ENCODE data around the gene BCAT1. TPM values are rescaled to one million over a fixed set of nuclear protein-coding genes. Genes with fewer than 3 reads are reported as not detected.
"Not testable (repeated sequence)": the region's sequence is repeated elsewhere in the genome, so short reads cannot be mapped to it uniquely, and the experiment has no call there.

Gene BCAT1
- total RNA-seq, 1 experiment from 2014 or later: 5.8 TPM

DNA sequence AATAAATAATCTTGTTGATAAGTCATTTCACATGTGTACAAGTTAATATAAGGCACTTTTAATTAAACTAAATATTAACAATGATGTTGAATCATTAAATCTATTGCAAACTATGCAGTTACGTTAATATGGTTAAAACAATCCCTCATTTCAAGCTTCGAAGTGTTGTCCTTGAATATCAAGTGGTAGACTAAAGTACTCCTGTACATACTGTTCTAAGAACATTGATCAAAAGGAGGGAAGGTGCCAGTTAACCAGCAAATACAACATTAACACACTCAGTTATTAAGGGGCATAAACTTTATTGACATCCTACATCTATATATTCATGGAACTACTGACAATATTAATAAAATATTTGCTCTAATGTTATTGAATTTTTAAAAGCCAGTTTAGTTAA, 8.7 kb downstream of the BCAT1 start:
- BruUV-seq (replicated peaks): no TSS peak
- Histone ChIP-seq H3K27ac (ENCODE audit: low read length) (no peak overlapping the region), H3K27me3 (ENCODE audit: control insufficient read depth, insufficient read depth, low read length) (no peaks in the 10 kb centered on the region; the same call in 1 of the 2 replicates), H3K4me3 (ENCODE audit: low read depth in 2 of 2, low read length in 2 of 2) (no peak overlapping the region), H3K4me1 (ENCODE audit: control insufficient read depth, insufficient read depth, low read length) (no peaks in the 10 kb centered on the region), H3K9me3 (ENCODE audit: control insufficient read depth, insufficient read depth, low read depth, low read length) (no peaks in the 10 kb centered on the region), H3K36me3 (ENCODE audit: control insufficient read depth, insufficient read depth, low read length) (no peaks in the 10 kb centered on the region)
- ChIA-PET POLR2A (no interaction called here), CTCF (no interaction called here)
- TF ChIP-seq, protein P1, sequence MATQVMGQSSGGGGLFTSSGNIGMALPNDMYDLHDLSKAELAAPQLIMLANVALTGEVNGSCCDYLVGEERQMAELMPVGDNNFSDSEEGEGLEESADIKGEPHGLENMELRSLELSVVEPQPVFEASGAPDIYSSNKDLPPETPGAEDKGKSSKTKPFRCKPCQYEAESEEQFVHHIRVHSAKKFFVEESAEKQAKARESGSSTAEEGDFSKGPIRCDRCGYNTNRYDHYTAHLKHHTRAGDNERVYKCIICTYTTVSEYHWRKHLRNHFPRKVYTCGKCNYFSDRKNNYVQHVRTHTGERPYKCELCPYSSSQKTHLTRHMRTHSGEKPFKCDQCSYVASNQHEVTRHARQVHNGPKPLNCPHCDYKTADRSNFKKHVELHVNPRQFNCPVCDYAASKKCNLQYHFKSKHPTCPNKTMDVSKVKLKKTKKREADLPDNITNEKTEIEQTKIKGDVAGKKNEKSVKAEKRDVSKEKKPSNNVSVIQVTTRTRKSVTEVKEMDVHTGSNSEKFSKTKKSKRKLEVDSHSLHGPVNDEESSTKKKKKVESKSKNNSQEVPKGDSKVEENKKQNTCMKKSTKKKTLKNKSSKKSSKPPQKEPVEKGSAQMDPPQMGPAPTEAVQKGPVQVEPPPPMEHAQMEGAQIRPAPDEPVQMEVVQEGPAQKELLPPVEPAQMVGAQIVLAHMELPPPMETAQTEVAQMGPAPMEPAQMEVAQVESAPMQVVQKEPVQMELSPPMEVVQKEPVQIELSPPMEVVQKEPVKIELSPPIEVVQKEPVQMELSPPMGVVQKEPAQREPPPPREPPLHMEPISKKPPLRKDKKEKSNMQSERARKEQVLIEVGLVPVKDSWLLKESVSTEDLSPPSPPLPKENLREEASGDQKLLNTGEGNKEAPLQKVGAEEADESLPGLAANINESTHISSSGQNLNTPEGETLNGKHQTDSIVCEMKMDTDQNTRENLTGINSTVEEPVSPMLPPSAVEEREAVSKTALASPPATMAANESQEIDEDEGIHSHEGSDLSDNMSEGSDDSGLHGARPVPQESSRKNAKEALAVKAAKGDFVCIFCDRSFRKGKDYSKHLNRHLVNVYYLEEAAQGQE (IDR thresholded peaks at IDR 0.05; ENCODE audit: insufficient read depth in 1 of 2, low read depth in 2 of 2, low read length in 1 of 2): no peak
- TF ChIP-seq TCF7L2 (IDR thresholded peaks at IDR 0.05; ENCODE audit: low read depth, low read length) (no peak), POLR2AphosphoS5 (IDR thresholded peaks at IDR 0.05; ENCODE audit: low read depth, low read length) (no peak), SIN3A (IDR thresholded peaks at IDR 0.05; ENCODE audit: borderline replicate concordance, insufficient read depth, low read depth, low read length) (no peak)
- TF ChIP-seq, protein P2, sequence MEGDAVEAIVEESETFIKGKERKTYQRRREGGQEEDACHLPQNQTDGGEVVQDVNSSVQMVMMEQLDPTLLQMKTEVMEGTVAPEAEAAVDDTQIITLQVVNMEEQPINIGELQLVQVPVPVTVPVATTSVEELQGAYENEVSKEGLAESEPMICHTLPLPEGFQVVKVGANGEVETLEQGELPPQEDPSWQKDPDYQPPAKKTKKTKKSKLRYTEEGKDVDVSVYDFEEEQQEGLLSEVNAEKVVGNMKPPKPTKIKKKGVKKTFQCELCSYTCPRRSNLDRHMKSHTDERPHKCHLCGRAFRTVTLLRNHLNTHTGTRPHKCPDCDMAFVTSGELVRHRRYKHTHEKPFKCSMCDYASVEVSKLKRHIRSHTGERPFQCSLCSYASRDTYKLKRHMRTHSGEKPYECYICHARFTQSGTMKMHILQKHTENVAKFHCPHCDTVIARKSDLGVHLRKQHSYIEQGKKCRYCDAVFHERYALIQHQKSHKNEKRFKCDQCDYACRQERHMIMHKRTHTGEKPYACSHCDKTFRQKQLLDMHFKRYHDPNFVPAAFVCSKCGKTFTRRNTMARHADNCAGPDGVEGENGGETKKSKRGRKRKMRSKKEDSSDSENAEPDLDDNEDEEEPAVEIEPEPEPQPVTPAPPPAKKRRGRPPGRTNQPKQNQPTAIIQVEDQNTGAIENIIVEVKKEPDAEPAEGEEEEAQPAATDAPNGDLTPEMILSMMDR (IDR thresholded peaks at IDR 0.05): no peak
- DNase-seq (ENCODE audit: low read depth, low spot score): no peak
- ATAC-seq: no peak
- in situ Hi-C loops (cut with HindIII; ENCODE audit: low pct_unique_long_range_greater_than_20kb, low sequenced_read_pairs) (no loop called here), intact Hi-C loops (cut with micrococcal nuclease; ENCODE audit: unreplicated experiment) (no loop called here)

DNA sequence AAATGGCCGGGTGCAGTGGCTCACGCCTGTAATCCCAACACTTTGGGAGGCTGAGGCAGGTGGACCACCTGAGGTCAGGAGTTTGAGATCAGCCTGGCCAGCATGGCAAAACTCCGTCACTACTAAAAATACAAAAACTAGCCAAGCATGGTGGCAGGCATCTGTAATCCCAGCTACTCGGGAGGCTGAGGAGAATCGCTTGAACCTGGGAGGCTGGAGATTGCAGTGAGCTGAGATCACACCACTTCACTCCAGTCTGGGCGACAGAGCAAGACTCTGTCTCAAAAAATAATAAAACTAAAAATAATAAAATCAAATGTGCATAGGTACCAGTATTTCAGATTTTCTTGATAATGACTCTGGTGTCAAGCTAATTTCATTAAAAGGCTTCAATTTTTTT, 9.3 kb downstream of the BCAT1 start:
- POLR2A ChIA-PET; BruUV-seq (replicated peaks); H3K36me3 ChIP-seq (ENCODE audit: control insufficient read depth, insufficient read depth, low read length): not testable (repeated sequence)

DNA sequence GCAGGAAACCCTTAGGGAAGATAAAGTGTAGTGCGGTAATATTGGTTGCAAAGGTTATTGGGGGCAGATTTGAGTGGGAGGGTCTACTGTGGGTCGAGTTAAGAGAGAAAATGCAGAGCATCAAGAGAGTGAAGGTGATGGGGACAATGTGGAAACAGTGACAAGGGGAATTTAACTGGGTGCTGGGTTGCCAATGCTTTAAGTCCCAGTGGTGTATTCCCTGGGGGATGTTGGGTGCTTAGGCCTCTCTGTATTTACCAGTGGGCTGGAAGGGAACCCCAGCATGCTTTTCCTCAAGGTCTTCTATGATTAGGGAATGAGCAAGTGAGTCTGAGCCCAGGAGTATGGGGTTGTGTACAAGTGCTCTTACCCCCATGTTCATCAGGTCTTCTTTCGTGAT, 10.6 kb downstream of the BCAT1 start:
- Histone ChIP-seq H3K4me3 (ENCODE audit: low read depth in 2 of 2, low read length in 2 of 2) (no peak overlapping the region), H3K4me1 (ENCODE audit: control insufficient read depth, insufficient read depth, low read length) (no peaks in the 10 kb centered on the region), H3K27me3 (ENCODE audit: control insufficient read depth, insufficient read depth, low read length) (no peaks in the 10 kb centered on the region; the same call in 1 of the 2 replicates), H3K9me3 (ENCODE audit: control insufficient read depth, insufficient read depth, low read depth, low read length) (no peaks in the 10 kb centered on the region), H3K27ac (ENCODE audit: low read length) (no peak overlapping the region), H3K36me3 (ENCODE audit: control insufficient read depth, insufficient read depth, low read length) (no peaks in the 10 kb centered on the region)
- ChIA-PET CTCF (no interaction called here), POLR2A (no interaction called here)
- no peak for TF ChIP-seq TCF7L2 (IDR thresholded peaks at IDR 0.05; ENCODE audit: low read depth, low read length)
- TF ChIP-seq, protein P2 (IDR thresholded peaks at IDR 0.05): no peak
- TF ChIP-seq, protein P1 (IDR thresholded peaks at IDR 0.05; ENCODE audit: insufficient read depth in 1 of 2, low read depth in 2 of 2, low read length in 1 of 2): no peak
- no peak for TF ChIP-seq SIN3A (IDR thresholded peaks at IDR 0.05; ENCODE audit: borderline replicate concordance, insufficient read depth, low read depth, low read length)
- TF ChIP-seq POLR2AphosphoS5 (IDR thresholded peaks at IDR 0.05; ENCODE audit: low read depth, low read length): no peak
- intact Hi-C loops (cut with micrococcal nuclease; ENCODE audit: unreplicated experiment): no loop called here
- ATAC-seq: no peak
- no TSS peak for BruUV-seq (replicated peaks)
- no peak for DNase-seq (ENCODE audit: low read depth, low spot score)
- in situ Hi-C loops (cut with HindIII; ENCODE audit: low pct_unique_long_range_greater_than_20kb, low sequenced_read_pairs): no loop called here

More for the DNA sequence above, 9.3 kb downstream of the BCAT1 start:
- DNase-seq (ENCODE audit: low read depth, low spot score); in situ Hi-C loops (cut with HindIII; ENCODE audit: low pct_unique_long_range_greater_than_20kb, low sequenced_read_pairs); H3K27me3 ChIP-seq (ENCODE audit: control insufficient read depth, insufficient read depth, low read length); H3K9me3 ChIP-seq (ENCODE audit: control insufficient read depth, insufficient read depth, low read depth, low read length); intact Hi-C loops (cut with micrococcal nuclease; ENCODE audit: unreplicated experiment); H3K4me3 ChIP-seq (ENCODE audit: low read depth in 2 of 2, low read length in 2 of 2); H3K4me1 ChIP-seq (ENCODE audit: control insufficient read depth, insufficient read depth, low read length); ATAC-seq; CTCF ChIA-PET; H3K27ac ChIP-seq (ENCODE audit: low read length): not testable (repeated sequence)
